KMS-11 (cell line): ENCODE results near the gene GPHN.

ENCODE experiments used
- H2AFZ ChIP-seq: fragments of 200-600 bp; sonication (generic); 2 replicates; pipeline ENCODE4 v1.6.1; 2016; ENCODE audit warnings: antibody characterized with exemption, mixed run types, low read depth
- H3K27ac ChIP-seq: fragments of 200-600 bp; sonication (generic); 2 replicates; pipeline ENCODE4 v1.6.1; 2016; ENCODE audit warnings: mild to moderate bottlenecking, mixed run types
- H3K27me3 ChIP-seq: fragments of 200-600 bp; sonication (generic); 2 replicates; pipeline ENCODE4 v1.6.1; 2017; ENCODE audit warnings: mild to moderate bottlenecking, low read depth, mixed run types, moderate library complexity; ENCODE audit not compliant: insufficient read depth
- H3K36me3 ChIP-seq: fragments of 200-600 bp; sonication (generic); 2 replicates; pipeline ENCODE4 v1.6.1; 2017; ENCODE audit warnings: mild to moderate bottlenecking, mixed run types; ENCODE audit not compliant: insufficient read depth
- H3K4me1 ChIP-seq: fragments of 200-600 bp; sonication (generic); 2 replicates; pipeline ENCODE4 v1.6.1; 2016; ENCODE audit warnings: mild to moderate bottlenecking, low read depth, mixed run types; ENCODE audit not compliant: poor library complexity, severe bottlenecking
- H3K4me2 ChIP-seq: fragments of 200-600 bp; sonication (generic); 2 replicates; pipeline ENCODE4 v1.7.0; 2016; ENCODE audit warnings: mild to moderate bottlenecking, mixed run types
- H3K4me3 ChIP-seq: fragments of 200-600 bp; sonication (generic); IDR thresholded peaks from 2 replicates; pipeline ENCODE4 v1.6.1; 2017; ENCODE audit warnings: low read depth, low read length, mixed read lengths; ENCODE audit not compliant: insufficient read depth
- H3K79me2 ChIP-seq: fragments of 200-600 bp; sonication (generic); 2 replicates; pipeline ENCODE4 v1.6.1; 2016; ENCODE audit warnings: low read depth, mixed run types; ENCODE audit not compliant: insufficient read depth
- H3K9ac ChIP-seq: fragments of 200-600 bp; sonication (generic); 2 replicates; pipeline ENCODE4 v1.6.1; 2016; ENCODE audit warnings: mild to moderate bottlenecking, mixed run types
- H4K20me1 ChIP-seq: fragments of 200-600 bp; sonication (generic); 2 replicates; pipeline ENCODE4 v1.6.1; 2016; ENCODE audit warnings: mild to moderate bottlenecking, mixed run types; ENCODE audit not compliant: insufficient read depth
- TF ChIP-seq, protein P1 (sequence below): fragments of 200-600 bp; sonication (generic); conservative IDR thresholded peaks from 2 replicates; pipeline ENCODE4 v1.6.1; 2017; ENCODE audit warnings: low read depth, mild to moderate bottlenecking, antibody characterized with exemption, low read length, moderate library complexity, mixed read lengths

Gene GPHN

DNA sequence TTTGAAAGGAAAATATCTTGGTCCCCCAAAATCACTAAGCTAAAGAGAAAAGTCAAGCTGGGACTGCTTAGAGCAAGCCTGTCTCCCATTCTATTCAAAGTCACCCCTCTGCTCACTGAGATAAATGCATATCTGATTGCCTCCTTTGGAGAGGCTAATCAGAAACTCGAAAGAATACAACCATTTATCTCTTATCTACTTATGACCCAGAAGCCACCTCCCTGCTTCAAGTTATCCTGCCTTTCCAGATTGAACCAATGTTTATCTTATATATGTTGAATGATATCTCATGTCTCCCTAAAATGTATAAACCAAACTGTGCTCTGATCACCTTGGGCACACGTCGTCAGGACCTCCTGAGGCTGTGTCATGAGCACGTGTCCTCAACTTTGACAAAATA, 36.4 kb upstream of the GPHN start:
- no peaks in the 10 kb centered on the region for H3K79me2 ChIP-seq
- no peak overlapping the region for H3K4me2 ChIP-seq
- TF ChIP-seq, protein P1, sequence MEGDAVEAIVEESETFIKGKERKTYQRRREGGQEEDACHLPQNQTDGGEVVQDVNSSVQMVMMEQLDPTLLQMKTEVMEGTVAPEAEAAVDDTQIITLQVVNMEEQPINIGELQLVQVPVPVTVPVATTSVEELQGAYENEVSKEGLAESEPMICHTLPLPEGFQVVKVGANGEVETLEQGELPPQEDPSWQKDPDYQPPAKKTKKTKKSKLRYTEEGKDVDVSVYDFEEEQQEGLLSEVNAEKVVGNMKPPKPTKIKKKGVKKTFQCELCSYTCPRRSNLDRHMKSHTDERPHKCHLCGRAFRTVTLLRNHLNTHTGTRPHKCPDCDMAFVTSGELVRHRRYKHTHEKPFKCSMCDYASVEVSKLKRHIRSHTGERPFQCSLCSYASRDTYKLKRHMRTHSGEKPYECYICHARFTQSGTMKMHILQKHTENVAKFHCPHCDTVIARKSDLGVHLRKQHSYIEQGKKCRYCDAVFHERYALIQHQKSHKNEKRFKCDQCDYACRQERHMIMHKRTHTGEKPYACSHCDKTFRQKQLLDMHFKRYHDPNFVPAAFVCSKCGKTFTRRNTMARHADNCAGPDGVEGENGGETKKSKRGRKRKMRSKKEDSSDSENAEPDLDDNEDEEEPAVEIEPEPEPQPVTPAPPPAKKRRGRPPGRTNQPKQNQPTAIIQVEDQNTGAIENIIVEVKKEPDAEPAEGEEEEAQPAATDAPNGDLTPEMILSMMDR = no peak
- H3K4me3 ChIP-seq = no peak overlapping the region
- H4K20me1 ChIP-seq = no peaks in the 10 kb centered on the region
- no peak overlapping the region for H3K27ac ChIP-seq
- no peaks in the 10 kb centered on the region for H3K36me3 ChIP-seq
- no peak overlapping the region for H3K9ac ChIP-seq
- H3K27me3 ChIP-seq = no peaks in the 10 kb centered on the region
- H3K4me1 ChIP-seq = no peaks in the 10 kb centered on the region
- H2AFZ ChIP-seq = no peak overlapping the region

DNA sequence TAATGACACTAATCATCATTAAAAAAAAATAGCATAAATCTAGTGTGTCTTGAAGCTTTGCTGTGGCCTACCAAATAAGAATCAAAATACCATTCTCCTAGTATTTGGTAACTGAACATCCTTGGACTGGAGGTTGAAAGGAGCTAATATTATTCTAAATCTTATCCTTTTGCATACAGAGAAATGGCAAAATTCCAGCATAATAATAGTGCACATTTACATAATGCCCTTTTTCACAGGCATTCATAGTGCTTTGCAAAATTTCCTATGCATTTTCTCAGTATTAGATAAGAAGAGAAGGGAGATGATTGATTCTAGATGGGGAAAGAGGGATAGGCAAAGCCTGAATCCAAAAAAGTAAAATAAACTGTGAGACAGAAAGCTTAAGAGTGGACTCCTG, 35.7 kb upstream of the GPHN start:
- Histone ChIP-seq H3K4me1 (no peaks in the 10 kb centered on the region), H3K27me3 (no peaks in the 10 kb centered on the region), H3K79me2 (no peaks in the 10 kb centered on the region), H3K36me3 (no peaks in the 10 kb centered on the region), H3K4me3 (no peak overlapping the region), H3K27ac (no peak overlapping the region), H4K20me1 (no peaks in the 10 kb centered on the region), H3K4me2 (no peak overlapping the region), H3K9ac (no peak overlapping the region), H2AFZ (no peak overlapping the region)
- TF ChIP-seq, protein P1 = no peak

DNA sequence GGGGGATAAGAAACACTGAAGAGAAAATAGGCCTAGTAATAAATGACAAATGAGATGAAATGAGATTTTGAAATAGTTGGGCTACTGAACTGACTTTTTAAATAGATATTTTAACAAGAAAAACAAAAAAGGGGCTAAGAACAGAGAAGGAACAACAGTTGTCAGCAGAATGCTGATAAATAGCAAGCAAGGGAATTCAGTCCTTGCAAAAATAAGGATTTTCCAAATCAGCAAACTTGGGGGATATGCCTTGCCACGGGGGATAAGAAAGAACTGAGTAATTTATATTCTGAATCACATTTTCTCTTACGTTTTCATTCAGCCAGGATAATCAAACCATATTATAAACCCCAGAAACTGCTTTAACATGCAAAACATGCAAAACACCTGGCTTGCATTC, 34.7 kb upstream of the GPHN start:
- TF ChIP-seq, protein P1 = no peak
- H3K4me3 ChIP-seq = no peak overlapping the region

DNA sequence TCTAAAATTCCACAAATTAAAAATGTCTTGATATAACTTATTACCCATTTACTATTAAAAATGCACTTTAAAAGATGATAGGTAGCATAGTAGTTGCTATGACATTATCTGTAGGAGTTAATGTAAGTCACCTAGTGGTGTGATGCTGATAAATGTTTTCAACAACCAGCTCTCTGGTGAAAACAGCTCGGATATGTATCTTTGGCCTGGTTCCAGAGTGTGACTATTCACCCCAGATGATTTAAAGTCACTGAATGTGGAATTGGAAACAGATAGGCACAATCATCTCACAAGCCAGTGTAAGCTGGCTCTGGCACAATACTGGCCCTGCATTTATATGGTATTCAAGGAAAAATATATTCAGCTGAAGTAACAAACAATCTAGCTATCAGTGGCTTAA, 31.0 kb upstream of the GPHN start:
- no peaks in the 10 kb centered on the region for H3K79me2 ChIP-seq
- no peaks in the 10 kb centered on the region for H3K4me1 ChIP-seq
- no peak overlapping the region for H2AFZ ChIP-seq
- no peak overlapping the region for H3K4me3 ChIP-seq
- no peak overlapping the region for H3K27ac ChIP-seq
- TF ChIP-seq, protein P1 = no peak
- no peak overlapping the region for H3K4me2 ChIP-seq
- H3K9ac ChIP-seq = no peak overlapping the region
- no peaks in the 10 kb centered on the region for H4K20me1 ChIP-seq
- H3K27me3 ChIP-seq = no peaks in the 10 kb centered on the region
- H3K36me3 ChIP-seq = no peaks in the 10 kb centered on the region

More for the DNA sequence above, 34.7 kb upstream of the GPHN start:
- Histone ChIP-seq H3K4me1 (no peaks in the 10 kb centered on the region), H3K9ac (no peak overlapping the region), H3K27me3 (no peaks in the 10 kb centered on the region), H3K27ac (no peak overlapping the region), H4K20me1 (no peaks in the 10 kb centered on the region), H3K36me3 (no peaks in the 10 kb centered on the region), H3K4me2 (no peak overlapping the region), H3K79me2 (no peaks in the 10 kb centered on the region), H2AFZ (no peak overlapping the region)
